GM21619 (cell line): ENCODE data around the gene CFAP45.
A peak's percentile ranks its signal among the peaks of the same experiment; 100 is the strongest.

ENCODE experiments used
- ATAC-seq: cut with Tn5 transposase; IDR thresholded peaks from one replicate; pipeline ENCODE4 v1.9.1; 2021; ENCODE audit not compliant: unreplicated experiment

Gene CFAP45

DNA sequence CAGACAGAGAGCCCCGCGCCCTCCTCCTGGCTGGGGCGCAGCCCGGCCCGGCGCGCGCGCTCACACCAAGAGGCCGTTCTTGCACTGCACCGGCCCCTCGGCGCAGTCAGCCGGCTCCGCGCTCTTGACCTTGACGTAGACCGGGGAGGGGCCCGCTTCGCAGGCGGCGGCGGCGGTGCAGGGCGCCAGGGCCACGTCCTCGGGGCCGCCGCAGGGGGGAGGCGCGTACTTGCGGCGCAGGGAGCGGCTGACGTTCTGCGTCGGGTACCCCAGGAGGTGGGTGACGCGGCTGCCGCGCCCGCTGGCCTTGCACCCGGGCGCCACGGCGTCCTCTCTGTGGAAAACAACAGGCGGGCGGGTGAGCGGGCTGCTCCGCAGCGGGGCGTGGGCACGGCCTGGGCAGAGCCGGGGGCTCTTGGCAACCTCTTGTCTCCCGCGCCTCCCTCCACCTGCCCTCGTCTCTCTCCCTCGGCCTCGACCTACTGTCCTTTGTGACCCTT, 45.2 kb downstream of the CFAP45 start:
- ATAC-seq, result peak; percentile 84

GRCh38 chr1:159854116-159854692, 45.8 kb downstream of the CFAP45 start:
- peak; percentile 5 for ATAC-seq

DNA sequence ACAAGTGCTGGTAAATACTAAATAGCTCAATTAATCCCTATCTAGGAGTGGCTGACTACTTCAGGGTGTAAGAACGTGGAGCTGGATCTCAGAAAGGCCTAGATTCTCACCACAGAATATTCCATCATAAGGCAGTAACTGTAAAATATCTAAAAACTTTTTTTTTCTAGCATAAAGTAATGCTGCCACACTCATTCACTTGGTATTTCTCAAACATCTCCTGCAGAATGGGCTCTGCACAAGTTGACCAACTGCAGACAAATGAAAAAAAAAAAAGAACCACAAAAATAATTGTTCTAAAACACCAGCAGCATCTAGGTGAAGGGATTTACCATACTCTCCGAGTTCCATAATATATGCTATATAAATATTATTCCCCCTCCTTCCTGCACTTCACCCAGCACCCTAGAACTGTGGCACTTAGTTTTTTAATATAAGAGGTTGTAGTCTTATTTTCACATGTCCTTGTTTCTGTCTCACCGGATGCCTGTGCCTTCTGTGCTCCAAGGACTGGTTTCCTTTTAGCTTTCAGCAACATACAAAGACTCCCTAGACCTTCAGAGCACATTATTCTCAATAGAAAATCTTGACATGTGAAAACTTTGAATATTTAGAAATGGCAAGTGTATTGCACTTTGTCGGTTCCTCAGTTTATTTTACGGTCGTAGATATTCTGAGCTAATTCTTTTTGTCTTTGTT, 46.4 kb downstream of the CFAP45 start:
- ATAC-seq, result no peak

DNA sequence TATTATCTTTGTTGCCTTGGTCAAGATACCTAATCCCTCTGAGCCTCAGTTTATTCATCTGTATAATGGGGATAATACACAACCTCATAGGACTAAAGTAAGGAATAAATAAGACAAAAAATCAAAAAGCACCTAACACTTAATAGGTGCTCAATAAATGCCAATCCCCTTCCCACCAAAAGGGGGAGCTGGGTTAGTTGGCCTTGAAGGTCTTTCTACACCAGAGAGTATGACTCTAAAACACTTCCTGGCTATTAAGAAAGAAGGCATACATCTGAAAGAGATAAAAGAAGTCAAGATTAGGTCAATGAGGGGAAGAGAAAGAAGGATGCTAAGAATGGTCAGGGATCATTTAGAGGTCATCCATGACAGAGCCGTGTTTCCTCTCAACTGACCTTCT, 48.6 kb downstream of the CFAP45 start:
- no peak for ATAC-seq

DNA sequence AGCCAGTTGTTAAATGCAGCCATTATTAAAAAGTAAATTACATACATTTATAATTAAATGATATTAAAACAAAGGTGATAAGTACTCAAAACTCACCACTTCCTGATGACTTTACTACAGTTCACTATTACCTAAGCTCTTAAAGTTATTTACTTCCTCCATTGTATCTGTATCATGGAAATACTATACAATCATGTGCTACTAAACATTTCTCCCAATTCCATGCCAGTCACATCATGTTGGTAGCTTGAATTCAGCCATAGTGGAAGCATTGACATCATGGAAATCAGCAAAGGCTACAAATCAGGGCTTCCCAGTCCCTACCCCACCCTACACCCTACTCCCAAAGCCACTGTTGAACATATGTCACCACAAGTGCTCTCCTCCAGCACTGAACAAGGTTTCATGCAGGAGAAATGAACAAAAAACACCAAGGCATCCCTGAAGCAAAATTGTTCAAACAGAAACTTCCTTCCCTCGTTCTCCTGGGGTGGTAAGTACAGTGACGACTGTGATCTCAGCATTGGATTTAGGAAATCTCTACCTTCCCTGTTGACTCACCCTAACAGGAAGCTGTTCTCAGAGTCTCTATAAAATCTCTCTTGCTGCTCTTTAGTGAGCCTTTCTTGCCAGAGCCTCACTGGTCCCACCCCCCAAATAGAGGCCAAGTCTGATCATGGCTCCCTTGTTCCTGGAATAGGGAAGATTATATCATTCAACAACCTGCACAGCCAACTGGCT, 50.2 kb downstream of the CFAP45 start:
- no peak for ATAC-seq

DNA sequence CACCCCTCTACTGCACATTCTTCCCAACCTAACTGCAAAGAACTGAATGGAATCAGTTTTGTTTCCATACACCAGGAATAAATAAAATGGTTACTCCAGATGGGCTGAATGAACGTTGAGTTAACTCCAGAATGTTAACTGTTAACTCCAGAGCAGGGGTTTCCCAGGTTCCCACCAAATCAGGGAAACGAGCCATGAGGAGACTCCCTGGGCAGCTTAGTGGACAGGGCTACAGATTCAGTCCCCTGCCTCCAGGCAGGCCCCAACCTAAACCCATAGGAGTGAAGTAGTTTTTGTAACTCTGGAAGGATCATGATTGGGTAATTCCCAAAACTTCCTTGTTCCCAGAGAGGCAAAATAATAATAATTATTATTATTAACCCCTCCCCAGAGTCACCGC, 51.6 kb downstream of the CFAP45 start:
- no peak for ATAC-seq

GRCh38 chr1:159847231-159847630, 52.7 kb downstream of the CFAP45 start:
- no peak for ATAC-seq

GRCh38 chr1:159845751-159846629, 54.0 kb downstream of the CFAP45 start:
- ATAC-seq, result no peak

GRCh38 chr1:159843459-159843858, 56.5 kb downstream of the CFAP45 start:
- no peak for ATAC-seq

DNA sequence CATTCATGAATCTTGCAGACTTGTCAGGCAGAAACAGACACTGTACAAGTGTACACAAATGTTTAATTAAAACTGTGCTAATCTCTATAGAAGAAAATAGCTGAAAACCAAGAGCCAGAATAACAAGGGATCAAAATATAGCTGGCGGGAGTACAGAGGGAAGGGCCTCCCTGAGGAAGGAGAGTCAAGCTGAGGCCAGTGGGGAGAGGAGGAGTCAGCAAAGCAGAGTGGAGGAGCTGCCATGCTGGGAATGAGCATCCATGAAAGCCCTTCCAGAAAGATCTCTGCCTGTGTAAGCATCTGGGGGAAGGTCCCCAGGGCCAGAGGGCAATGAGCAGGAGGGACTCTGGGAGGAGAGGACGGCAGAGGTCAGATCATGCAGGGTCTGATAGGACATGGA, 58.2 kb downstream of the CFAP45 start:
- ATAC-seq, result no peak

- ATAC-seq, result peak; percentile 75
These were observed 60.7 kb downstream of the CFAP45 start for GRCh38 chr1:159839116-159839849.

DNA sequence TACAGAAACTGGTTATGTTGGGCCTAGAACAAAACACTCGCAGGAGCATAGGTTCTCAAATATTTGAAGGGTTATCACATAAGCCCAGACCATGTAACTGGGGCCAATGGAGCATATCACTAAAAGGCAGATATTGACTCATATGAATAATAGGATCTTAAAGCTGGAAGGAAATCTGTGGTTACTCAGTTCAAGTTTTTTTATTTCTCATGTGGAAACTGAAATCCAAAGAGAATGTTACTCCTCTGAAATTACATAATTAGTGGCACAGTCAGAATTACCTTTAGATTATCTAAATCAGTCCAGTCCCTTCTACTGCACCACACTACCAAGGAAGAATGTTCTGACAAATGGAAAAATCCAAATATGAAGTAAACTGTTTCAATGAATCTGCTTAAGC, 61.2 kb downstream of the CFAP45 start:
- ATAC-seq, result peak; percentile 67

- no peak for ATAC-seq
These were observed 64.0 kb downstream of the CFAP45 start for GRCh38 chr1:159835862-159836525.

GRCh38 chr1:159835356-159835755, 64.6 kb downstream of the CFAP45 start:
- ATAC-seq, result no peak

GRCh38 chr1:159832309-159832708, 67.7 kb downstream of the CFAP45 start:
- ATAC-seq, result no peak

DNA sequence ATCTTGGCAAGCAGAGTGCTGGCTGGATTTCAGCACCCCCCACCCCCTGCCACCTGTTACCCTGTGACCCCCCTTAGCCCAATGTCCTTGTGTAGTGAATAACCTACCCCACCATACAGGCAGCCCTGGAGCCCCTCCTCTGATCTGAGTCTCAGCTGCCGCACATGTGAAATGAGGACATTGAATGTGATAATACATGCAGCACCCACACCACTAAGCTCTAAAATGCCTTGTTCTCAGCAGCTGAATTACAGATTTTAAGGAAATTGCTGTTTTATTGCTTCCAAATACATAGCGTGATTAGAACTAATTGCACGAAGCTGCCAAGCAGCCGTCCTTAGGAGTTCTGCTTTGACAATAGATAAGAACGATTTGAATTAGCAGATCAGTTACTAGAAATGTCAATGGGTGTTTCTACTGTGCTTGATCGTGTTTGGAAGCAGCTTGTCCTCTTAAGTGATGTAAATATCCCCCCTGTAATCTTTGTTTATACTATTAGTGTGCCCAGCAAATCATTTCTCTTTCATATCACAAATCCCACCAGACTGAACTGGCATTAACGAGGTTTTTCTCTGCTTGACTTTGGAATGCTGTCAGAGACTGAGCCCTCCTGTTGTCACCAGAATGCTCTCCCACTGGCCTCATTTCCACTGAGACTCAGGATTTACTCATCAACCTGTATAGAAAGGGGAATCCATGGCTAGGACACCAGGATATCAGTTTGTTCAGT, 68.4 kb downstream of the CFAP45 start:
- no peak for ATAC-seq

DNA sequence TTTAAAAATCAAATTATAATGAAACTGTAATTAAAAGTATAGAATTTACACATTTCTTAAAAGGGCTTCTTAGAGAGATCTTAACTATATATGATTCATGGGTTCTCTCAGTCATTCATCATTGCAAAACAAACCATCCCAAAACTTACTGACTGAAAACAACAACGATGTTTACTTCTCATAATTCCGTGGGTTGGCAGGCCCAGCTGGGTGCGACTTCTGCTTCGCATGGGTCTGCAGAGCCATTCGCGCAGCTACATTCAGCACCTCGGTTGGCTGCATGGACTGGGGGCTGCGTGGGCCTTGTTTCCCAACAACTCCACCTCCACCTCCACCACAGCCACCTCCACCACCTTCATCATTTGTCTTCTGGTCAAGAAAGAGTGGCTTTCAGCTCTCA, 69.2 kb downstream of the CFAP45 start:
- ATAC-seq, result no peak

GRCh38 chr1:159829822-159830465, 70.0 kb downstream of the CFAP45 start:
- ATAC-seq, result no peak

DNA sequence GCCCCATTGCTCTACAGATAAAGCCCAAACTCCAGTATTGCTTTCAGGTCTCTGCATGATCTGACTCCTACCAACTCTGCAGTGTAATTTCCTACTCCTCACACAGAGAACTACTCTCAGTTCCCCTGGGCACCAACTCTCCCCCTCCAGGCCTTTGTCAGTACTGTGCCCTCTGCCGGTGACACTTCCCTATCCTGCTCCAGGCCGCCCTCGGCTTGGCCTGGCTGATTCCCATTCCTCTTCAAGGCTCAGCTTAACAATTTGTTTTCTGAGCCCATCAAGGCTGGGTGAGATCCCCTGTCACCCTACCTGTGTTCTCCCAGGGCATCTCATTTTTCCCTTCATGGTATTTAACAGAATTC, 70.7 kb downstream of the CFAP45 start:
- peak; percentile 70 for ATAC-seq
